ENCODE results near the gene VWF.

DNA sequence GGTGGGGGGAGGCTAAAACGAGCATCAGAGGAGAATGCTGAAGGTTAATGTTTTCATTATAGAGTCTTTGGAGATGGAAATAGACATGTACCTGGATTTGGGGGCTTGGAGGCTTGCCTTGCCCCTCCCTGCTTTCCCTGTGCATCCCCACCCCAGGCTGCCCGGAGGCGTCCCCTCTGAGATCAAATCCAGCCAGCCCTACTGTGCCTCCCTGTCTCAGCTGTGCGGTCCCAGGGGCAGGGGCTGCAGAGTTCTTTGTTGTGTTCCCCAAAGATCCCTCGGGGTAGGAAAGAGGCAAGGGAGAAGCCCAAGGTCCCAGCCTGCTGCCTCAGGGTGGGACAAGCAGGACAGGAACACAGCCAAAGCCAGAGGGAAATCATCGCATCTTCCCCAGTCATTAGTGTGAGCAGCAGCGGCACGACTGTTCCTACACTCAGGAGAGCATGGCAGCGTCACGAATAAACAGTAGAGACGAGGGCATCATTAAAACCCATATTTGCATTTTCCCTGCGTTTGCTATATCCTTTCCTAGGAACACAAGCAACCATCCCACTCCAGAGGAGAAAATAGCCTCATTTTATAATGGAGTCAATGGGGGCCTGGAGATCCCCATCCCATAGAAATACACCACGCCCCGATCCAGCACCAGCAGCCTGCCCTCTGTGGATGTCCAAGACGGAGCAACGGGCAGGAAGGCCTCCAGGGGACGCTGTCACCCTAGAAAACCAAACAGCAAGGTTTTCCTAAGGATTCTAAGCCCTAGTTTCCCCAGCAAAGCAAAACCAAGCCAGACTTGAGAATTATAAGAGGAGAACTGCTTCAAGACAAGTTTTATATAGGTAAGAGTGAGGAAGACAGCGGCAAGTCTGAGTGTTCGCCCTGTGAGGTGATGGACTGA, 211.8 kb downstream of the VWF start:
- TF ChIP-seq, protein P1, sequence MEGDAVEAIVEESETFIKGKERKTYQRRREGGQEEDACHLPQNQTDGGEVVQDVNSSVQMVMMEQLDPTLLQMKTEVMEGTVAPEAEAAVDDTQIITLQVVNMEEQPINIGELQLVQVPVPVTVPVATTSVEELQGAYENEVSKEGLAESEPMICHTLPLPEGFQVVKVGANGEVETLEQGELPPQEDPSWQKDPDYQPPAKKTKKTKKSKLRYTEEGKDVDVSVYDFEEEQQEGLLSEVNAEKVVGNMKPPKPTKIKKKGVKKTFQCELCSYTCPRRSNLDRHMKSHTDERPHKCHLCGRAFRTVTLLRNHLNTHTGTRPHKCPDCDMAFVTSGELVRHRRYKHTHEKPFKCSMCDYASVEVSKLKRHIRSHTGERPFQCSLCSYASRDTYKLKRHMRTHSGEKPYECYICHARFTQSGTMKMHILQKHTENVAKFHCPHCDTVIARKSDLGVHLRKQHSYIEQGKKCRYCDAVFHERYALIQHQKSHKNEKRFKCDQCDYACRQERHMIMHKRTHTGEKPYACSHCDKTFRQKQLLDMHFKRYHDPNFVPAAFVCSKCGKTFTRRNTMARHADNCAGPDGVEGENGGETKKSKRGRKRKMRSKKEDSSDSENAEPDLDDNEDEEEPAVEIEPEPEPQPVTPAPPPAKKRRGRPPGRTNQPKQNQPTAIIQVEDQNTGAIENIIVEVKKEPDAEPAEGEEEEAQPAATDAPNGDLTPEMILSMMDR (optimal IDR thresholded peaks at IDR 0.05 in 1 of 3, IDR thresholded peaks at IDR 0.05 in 1 of 3, conservative IDR thresholded peaks at IDR 0.05 in 1 of 3; ENCODE audit: extremely low read depth in 1 of 3, insufficient read depth in 2 of 3, low read length in 3 of 3): peak in 2 of 3 experiments; percentile 26 to 36
- no peak for TF ChIP-seq EZH2 (IDR thresholded peaks at IDR 0.05; ENCODE audit: low read length)
